GM12878 (cell line): Measurements from ENCODE around the gene C10orf105. TPM values are rescaled to one million over a fixed set of nuclear protein-coding genes. Genes with fewer than 3 reads are reported as not detected.

Experiments
- BACH1 ChIP-seq: fragments of 450-650 bp; IDR thresholded peaks from 2 replicates; pipeline ENCODE4 v1.6.1; 2017; ENCODE audit warnings: mild to moderate bottlenecking, borderline replicate concordance
- CHD2 ChIP-seq: IDR thresholded peaks from 2 replicates; pipeline ENCODE4 v1.6.1; 2011; ENCODE audit warnings: low read depth, low read length, improper control_type of control experiment, borderline replicate concordance
- CTCF ChIP-seq, 3 experiments: IDR thresholded peaks in 2 of 3; conservative IDR thresholded peaks in 1 of 3; 2 replicates each; pipeline ENCODE4 v1.5.1; 2011; ENCODE audit warnings: low read depth in 3 of 3, low read length in 3 of 3, mild to moderate bottlenecking in 3 of 3, control low read depth in 2 of 3, moderate library complexity in 2 of 3, inconsistent platforms in 1 of 3, mixed read lengths in 1 of 3; ENCODE audit not compliant: control insufficient read depth in 2 of 3, insufficient read depth in 1 of 3; ENCODE audit errors: extremely low read depth in 1 of 3
- DPF2 ChIP-seq: fragments of 450-650 bp; IDR thresholded peaks from 2 replicates; pipeline ENCODE4 v1.6.1; 2017; ENCODE audit warnings: mild to moderate bottlenecking
- FOS ChIP-seq: IDR thresholded peaks from 3 replicates; pipeline ENCODE4 v1.6.1; 2011; ENCODE audit warnings: borderline replicate concordance; ENCODE audit not compliant: insufficient read length; ENCODE audit errors: extremely low read depth
- IKZF2 ChIP-seq, 2 experiments: fragments of 450-650 bp; IDR thresholded peaks; 2 replicates each; pipeline ENCODE4 v1.6.1; 2017; ENCODE audit warnings: mild to moderate bottlenecking in 2 of 2, moderate library complexity in 2 of 2
- MAX ChIP-seq: IDR thresholded peaks from 2 replicates; pipeline ENCODE4 v1.6.1; 2012; ENCODE audit warnings: low read depth, low read length, improper control_type of control experiment
- MEF2A ChIP-seq: IDR thresholded peaks from 2 replicates; pipeline ENCODE4 v1.6.1; 2011; ENCODE audit warnings: low read depth, mild to moderate bottlenecking, low read length, moderate library complexity; ENCODE audit not compliant: insufficient read depth
- NFXL1 ChIP-seq: fragments of 450-650 bp; IDR thresholded peaks from 2 replicates; pipeline ENCODE4 v1.6.1; 2017; ENCODE audit warnings: antibody characterized with exemption, mild to moderate bottlenecking, borderline replicate concordance
- NKRF ChIP-seq: fragments of 450-650 bp; conservative IDR thresholded peaks from 2 replicates; pipeline ENCODE4 v1.6.1; 2017; ENCODE audit warnings: mild to moderate bottlenecking, moderate library complexity
- RELB ChIP-seq: fragments of 450-650 bp; IDR thresholded peaks from 2 replicates; pipeline ENCODE4 v1.6.1; 2017; ENCODE audit warnings: low read depth, mild to moderate bottlenecking, moderate library complexity
- RUNX3 ChIP-seq: IDR thresholded peaks from 2 replicates; pipeline ENCODE4 v1.6.1; 2012; ENCODE audit warnings: low read length, inconsistent platforms
- SIX5 ChIP-seq: IDR thresholded peaks from 2 replicates; pipeline ENCODE4 v1.6.1; 2011; ENCODE audit warnings: mild to moderate bottlenecking, low read depth, low read length, moderate library complexity; ENCODE audit not compliant: severe bottlenecking
- SREBF2 ChIP-seq: IDR thresholded peaks from 2 replicates; pipeline ENCODE4 v1.6.1; 2012; ENCODE audit warnings: mild to moderate bottlenecking, low read length
- SRF ChIP-seq, 2 experiments: IDR thresholded peaks; 2 replicates each; pipeline ENCODE4 v1.6.1; 2011; ENCODE audit warnings: low read depth in 2 of 2, low read length in 2 of 2, mild to moderate bottlenecking in 1 of 2, moderate library complexity in 1 of 2
- TCF3 ChIP-seq: IDR thresholded peaks from 2 replicates; pipeline ENCODE4 v1.6.1; 2012; ENCODE audit warnings: low read depth, mild to moderate bottlenecking, low read length, borderline replicate concordance; ENCODE audit not compliant: insufficient read depth
- TCF7 ChIP-seq: IDR thresholded peaks from 2 replicates; pipeline ENCODE4 v1.6.1; 2014; ENCODE audit warnings: antibody characterized with exemption, borderline replicate concordance
- ZBED1 ChIP-seq: IDR thresholded peaks from 2 replicates; pipeline ENCODE4 v1.6.1; 2016; ENCODE audit warnings: borderline replicate concordance
- ZNF687 ChIP-seq: fragments of 450-650 bp; IDR thresholded peaks from 2 replicates; pipeline ENCODE4 v1.6.1; 2017; ENCODE audit warnings: mild to moderate bottlenecking, moderate library complexity
- polyA plus RNA-seq, 11 experiments: library from polyadenylated mRNA; depleted of rRNA in 4 of 11; unstranded in 6 of 11; stranded (reverse) in 5 of 11; fragments of >200 nt; fragmentation: Nextera tagmentation in 4 of 11; fragmentation: Illumina TruSeq in 1 of 11; extraction: Ambion mirVana in 4 of 11; extraction: Trizol in 1 of 11; gene quantifications; 1 replicate in 1 of 11; 2 replicates in 10 of 11; pipeline versions ENCODE4 v1.2.1 to v1.2.3, GENCODE V29; 2011 to 2016; ENCODE audit warnings: inconsistent platforms in 2 of 11, missing spikeins in 2 of 11, low read depth in 1 of 11
- total RNA-seq, 4 experiments: library from RNA; depleted of rRNA in 3 of 4; stranded (reverse); fragments of >200 nt in 3 of 4; fragmentation: Illumina TruSeq in 1 of 4; extraction: Trizol in 1 of 4; gene quantifications; 2 replicates each; pipeline versions ENCODE4 v1.2.1 to v1.2.3, GENCODE V29; 2013 to 2021

C10orf105 gene
- total and polyA plus RNA-seq, 10 of the 15 experiments (the other 5 are each of a cell fraction or from before 2014, with no cell fraction given), result 0.04 to 0.06 (median 0.05) TPM; not detected in 7

- TF ChIP-seq ZNF687, result no peak
- TF ChIP-seq RELB, result peak; percentile 44; the same call in 1 of the 2 replicates
- no peak for TF ChIP-seq SRF (IDR thresholded peaks at IDR 0.05; ENCODE audit: low read depth in 2 of 2, low read length in 2 of 2)
- no peak for TF ChIP-seq MEF2A
- TF ChIP-seq ZBED1, result no peak
- no peak for TF ChIP-seq CHD2
- TF ChIP-seq NFXL1, result no peak
- TF ChIP-seq SIX5, result no peak
- TF ChIP-seq FOS, result no peak
- no peak for TF ChIP-seq BACH1
- no peak for TF ChIP-seq NKRF
- peak; percentile 76 for TF ChIP-seq DPF2
- no peak for TF ChIP-seq TCF7
- TF ChIP-seq MAX, result no peak
- TF ChIP-seq CTCF (IDR thresholded peaks at IDR 0.05 in 2 of 3, conservative IDR thresholded peaks at IDR 0.05 in 1 of 3; ENCODE audit: control insufficient read depth in 2 of 3, extremely low read depth in 1 of 3, insufficient read depth in 1 of 3, low read depth in 3 of 3, low read length in 3 of 3), result no peak
- peak; percentile 75; a peak in 3 of 4 replicates for TF ChIP-seq IKZF2 (IDR thresholded peaks at IDR 0.05)
- peak; percentile 96 for TF ChIP-seq RUNX3
- TF ChIP-seq SREBF2, result no peak
- peak; percentile 62 for TF ChIP-seq TCF3
Measured at GRCh38 chr10:71697938-71698709, 21.5 kb downstream of the C10orf105 start (continued).
